PC-3 (cell line): ENCODE results near the gene KMT2E.

Experiments used
- EZH2 ChIP-seq: fragments of 300-600 bp; sonication (generic); IDR thresholded peaks from one replicate; pipeline ENCODE4 v1.6.1; 2017; ENCODE audit warnings: antibody characterized with exemption, mild to moderate bottlenecking, low read length; ENCODE audit not compliant: unreplicated experiment
- TF ChIP-seq, protein P1 (sequence below): fragments of 300-600 bp; sonication (generic); conservative IDR thresholded peaks from 2 replicates; pipeline ENCODE4 v1.5.1; 2017; ENCODE audit warnings: antibody characterized with exemption, low read depth, mild to moderate bottlenecking, low read length

DNA sequence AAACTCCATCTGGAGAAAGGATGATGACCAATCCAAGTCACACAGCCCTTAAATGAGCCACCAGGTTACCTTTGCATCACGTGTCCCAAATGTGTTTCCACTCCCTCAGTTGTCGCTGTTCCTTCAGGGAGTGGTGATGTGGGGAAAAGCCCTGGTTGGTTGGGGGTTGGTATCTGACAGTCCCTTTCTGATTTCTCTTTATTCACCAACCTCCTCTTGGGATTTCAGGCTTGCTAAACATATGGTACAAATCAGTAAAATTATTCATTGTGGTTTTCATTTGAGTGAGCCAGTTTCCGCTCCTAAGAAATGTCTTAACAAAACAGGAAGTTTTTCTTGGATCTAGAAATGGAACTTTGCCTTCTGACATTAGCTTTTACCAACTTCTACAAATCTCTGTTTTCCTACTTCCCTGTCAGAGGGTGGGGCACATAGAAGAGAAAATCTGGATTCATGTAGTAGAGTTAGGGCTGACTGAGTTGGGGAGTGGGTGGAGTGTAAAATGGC lies 40.0 kb upstream of the KMT2E start:
- TF ChIP-seq, protein P1, sequence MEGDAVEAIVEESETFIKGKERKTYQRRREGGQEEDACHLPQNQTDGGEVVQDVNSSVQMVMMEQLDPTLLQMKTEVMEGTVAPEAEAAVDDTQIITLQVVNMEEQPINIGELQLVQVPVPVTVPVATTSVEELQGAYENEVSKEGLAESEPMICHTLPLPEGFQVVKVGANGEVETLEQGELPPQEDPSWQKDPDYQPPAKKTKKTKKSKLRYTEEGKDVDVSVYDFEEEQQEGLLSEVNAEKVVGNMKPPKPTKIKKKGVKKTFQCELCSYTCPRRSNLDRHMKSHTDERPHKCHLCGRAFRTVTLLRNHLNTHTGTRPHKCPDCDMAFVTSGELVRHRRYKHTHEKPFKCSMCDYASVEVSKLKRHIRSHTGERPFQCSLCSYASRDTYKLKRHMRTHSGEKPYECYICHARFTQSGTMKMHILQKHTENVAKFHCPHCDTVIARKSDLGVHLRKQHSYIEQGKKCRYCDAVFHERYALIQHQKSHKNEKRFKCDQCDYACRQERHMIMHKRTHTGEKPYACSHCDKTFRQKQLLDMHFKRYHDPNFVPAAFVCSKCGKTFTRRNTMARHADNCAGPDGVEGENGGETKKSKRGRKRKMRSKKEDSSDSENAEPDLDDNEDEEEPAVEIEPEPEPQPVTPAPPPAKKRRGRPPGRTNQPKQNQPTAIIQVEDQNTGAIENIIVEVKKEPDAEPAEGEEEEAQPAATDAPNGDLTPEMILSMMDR: no peak
- no peak for TF ChIP-seq EZH2
